ENCODE data around the gene FBXO11.
A peak's percentile ranks its signal among the peaks of the same experiment; 100 is the strongest.

Gene FBXO11

DNA sequence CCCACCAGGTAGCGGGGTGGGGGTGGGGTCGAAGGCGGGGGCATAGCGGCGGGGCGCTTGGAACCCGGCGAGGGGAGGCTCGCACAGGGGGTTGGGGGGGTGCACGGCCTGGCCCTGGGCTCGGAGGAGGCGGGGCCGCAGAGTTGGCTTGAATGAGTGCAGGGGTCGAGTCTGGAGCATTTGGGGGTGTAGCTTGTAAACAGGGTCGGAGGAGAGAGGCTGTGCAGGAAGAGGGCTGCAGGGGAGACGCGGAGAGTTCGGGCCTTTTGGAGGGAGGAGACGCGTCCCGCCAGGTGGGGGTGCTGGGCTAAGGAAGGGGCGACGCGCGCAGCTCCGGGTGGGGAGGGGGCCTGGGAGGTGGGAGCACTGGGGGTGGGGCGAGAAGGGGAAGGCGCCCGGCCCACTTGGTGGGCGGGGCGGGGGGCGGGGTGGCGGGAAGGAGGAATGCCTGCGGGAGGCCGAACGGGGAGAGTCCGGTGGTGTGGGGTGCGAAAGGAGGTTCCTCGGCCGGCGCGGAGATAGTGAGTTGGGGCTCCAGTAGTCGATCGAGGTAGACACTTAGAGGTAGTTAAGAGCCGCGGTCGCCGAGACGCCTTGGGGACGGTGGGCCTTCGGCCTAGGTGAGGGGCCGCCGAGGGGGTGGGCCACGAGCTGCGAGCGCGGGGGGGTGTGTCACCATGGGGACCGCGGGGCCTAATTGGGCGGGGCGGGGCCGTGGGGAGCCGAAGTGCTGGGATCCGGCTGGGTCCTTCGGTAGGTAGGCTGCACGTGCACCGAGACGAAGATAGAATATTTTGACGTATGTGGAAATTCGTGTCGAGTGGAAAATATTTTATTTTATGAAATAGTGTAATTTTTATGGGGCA is 122.6 kb downstream of the FBXO11 start:
- DNase-seq, result peak; percentile 19 to 70 (median 50)

DNA sequence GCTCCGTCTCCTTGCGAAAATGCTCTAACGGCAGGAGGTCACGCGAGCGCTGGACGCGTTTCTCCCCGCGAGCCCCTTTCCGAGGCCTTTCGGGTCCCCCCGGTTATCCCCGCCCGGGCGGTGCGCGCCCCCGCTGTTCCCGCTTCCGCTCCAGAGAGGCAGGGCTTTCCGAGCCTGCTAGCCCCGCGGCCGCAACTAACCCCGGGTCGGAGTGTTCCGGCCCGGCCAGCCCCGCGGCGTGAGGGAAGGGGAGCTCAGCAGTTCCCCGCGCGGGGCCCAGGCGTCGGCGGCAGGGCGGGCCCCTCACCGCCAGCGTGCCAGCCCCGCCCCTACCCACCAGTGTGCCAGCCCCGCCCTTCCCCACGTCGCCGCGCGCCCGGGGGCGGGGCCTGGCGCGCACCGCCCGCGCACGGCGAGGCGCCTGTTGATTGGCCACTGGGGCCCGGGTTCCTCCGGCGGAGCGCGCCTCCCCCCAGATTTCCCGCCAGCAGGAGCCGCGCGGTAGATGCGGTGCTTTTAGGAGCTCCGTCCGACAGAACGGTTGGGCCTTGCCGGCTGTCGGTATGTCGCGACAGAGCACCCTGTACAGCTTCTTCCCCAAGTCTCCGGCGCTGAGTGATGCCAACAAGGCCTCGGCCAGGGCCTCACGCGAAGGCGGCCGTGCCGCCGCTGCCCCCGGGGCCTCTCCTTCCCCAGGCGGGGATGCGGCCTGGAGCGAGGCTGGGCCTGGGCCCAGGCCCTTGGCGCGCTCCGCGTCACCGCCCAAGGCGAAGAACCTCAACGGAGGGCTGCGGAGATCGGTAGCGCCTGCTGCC is 123.4 kb downstream of the FBXO11 start, which contains the start of gene MSH6:
TSS of gene MSH6 (plus strand) at position 475 of the 815 bp plus-strand sequence. CDS start at position 564, 89 bp downstream.
- DNase-seq, result peak; percentile 95 to 98 (median 97)

DNA sequence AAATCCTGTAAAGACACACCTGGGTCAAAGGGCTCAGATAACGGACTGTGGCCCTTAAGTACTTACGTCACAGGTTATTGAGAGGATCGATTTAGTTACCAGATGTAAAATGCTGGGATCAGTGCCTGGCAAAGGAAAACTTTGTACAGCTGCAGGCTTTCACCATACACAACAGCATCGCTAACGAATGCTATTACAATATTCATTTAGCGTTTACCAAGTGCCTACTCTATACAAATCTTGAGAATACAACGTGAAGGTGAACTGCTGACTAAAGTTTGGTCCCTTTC is 124.0 kb downstream of the FBXO11 start:
- DNase-seq, result peak in 1 of 4 experiments; percentile 5

DNA sequence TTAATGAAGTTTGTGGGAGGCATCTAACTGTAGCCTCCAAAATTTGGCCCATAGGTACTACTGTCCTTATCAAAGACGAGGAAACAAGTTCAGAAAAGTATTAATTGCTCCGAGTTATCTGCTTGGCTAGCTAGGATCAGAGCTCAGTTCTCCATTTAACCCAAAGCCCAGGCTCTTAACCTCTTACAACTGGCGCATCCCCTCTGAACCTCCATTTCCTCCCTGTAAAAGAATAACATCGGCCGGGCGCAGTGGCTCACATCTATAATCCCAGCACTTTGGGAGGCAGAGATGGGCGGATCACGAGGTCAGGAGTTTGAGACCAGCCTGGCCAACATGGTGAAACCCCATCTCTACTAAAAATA is 126.9 kb downstream of the FBXO11 start:
- DNase-seq, result no peak

DNA sequence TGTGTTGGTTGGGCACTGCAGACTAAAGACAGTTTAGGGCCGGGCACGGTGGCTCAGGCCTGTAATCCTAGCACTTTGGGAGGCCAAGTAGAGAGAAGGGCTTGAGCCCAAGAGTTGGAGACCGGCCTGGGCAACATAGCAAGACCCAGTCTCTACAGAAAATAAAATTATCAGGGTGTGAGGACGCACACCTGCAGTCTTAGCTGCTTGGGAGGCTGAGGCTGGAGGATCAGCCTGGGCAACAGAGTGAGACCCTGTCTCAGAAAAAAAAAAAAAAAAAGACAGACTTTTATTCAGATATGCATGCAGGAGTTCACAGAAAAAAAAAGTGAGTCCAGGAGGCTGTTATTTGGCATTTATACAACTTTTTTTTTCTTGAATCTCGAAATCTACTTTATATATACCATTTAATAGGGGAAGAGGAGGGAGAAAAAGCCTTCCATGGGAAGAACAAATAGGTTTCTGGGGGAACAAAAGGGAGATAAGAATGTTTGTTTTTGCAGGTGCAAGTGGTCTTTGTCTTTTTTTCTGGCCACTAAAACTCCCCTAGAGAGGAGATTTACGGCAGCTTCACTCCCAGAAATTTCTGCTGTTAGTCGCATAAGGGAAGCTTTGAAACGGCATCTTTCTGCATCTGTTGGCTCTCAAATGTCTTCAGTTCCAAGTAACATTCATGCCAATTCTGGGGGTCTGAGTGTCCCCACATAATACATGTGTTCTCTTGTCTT is 127.4 kb downstream of the FBXO11 start:
- DNase-seq, result no peak

DNA sequence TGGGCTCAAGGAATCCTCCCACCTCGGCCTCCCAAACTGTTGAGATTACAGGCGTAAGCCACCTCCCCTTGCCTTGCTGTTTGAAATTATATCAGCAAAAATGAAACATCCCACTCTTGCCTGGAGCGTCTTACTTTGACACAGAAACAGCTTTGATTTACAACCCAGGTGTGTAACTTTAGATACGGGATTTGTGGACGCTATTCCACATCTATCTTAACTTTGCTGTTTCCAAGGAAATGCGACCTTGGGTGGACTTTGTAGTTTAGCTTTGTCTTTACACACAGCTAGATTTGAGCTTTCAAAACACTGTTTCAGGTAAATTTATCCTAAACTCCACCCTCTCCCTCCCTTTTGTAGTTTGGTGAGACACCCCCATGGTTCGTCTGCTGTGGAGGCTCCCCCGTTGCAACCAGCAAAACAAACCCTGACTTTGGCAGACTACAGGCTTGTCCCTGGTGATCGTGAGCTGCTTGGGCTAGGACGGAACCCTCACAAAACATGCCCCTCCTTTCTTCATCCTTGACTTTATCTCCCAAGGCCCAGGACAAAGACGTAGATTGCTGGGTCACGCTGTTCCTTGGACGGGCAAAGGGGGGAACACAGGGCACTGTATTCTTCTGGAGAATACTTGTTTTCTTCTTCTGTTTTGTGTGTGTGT is 128.9 kb downstream of the FBXO11 start:
- no peak for DNase-seq

DNA sequence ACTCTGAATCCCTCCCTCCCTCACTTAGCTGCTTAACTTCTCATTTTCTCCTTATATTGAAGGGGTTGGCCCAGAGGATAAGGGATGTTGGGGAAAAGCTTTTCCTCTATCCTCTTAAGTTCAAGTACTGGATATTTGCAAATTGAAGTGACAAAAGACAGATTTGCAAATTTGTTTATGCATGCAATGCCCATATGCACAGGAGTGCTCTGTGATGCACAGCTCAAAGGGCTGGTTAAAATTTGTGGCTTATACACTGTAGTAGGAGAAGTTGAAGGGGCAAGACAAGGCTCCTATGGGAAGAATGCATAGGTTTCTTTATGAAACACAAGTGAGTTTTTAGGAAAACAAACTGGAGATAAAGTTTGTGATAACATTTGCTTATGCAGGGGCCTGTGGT is 131.7 kb downstream of the FBXO11 start:
- no peak for DNase-seq

DNA sequence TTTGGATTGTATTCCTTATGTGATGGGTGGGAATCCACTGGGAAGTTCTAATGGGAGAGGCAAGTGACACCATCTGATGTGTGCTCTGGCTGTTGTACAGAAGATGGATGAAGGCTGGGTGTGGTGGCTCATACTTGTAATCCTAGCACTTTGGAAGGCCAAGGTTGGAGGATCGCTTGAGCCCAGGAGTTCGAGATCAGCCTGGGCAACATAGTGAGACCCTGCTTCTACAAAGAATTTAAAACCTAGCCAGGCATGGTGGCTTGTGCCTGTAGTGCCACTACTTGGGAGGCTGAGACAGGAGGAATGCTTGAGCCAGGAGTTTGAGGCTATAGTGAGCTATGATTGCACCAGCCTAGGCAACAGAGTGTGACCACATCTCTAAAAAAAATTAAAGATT is 134.0 kb downstream of the FBXO11 start:
- no peak for DNase-seq

DNA sequence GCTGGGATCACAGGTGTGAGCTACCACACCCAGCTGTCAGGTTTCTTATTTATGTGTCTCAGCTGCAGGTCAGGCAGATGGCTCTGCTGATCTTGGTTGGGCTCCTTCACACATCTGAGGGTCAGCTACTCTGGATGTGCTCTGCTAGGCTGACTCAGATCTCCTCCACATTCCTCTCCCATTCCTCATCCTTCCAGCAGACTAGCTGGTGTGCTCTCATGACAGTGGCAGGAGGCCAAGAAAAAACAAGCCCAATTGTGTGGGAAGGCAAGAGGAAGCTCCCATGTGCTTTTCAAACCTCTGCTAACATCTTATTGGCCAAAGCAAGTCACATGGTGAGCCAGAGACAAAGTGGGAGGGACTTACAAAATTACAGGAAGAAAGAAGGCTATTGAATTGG is 135.1 kb downstream of the FBXO11 start:
- DNase-seq, result peak; percentile 71 to 88 (median 76)

DNA sequence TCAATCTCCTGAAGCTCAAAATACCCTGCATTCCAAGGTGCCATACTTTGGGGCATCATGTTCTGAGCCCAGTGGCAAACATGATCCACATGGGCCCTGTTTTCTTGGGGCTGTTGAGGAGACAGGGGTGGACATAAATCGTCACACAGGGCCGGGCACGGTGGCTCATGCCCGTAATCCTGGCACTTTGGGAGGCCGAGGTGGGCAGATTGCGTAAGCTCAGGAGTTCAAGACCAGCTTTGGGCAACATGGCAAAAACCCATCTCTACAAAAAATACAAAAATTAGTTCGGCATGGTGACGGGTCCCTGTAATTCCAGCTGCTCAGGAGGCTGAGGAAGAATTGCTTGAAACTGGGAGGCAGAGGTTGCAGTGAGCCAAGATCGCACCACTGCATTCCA is 137.0 kb downstream of the FBXO11 start:
- DNase-seq, result no peak

DNA sequence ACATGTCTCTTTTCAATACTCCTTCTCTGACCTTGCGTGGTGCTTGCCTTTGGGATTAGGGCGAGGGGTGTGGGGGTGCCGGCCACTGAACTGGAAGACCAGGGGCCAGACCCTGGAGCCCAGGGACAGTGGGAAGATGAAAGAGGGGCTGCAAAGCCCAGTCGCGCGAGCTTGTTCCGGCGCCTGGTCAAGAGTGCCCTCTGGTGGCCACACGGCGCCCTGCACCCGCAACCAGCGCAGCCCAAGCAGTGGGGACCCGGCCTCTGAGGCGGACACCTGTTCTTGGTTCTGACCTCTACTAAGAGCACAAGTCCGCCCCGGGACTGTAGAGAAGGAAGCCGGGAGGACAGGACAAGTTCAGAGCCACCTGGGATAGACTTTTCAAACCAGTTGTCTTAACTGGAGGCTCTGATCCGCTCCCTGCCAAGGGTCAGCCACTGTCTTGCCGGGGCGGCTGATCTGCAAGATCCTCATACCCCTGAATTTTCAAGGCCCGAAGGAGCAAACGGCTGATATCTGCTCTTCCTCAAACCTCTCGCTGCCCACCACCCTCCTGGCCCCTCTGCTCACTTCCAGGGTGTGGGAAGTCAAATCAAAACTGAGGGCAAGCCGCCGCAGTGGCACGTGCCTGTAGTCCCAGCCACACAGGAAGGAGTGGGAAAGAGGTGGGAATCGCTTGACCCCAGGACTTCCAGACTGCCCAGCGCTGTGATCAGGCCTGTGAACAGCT is 138.3 kb downstream of the FBXO11 start:
- DNase-seq, result peak; percentile 53 to 78 (median 67)

DNA sequence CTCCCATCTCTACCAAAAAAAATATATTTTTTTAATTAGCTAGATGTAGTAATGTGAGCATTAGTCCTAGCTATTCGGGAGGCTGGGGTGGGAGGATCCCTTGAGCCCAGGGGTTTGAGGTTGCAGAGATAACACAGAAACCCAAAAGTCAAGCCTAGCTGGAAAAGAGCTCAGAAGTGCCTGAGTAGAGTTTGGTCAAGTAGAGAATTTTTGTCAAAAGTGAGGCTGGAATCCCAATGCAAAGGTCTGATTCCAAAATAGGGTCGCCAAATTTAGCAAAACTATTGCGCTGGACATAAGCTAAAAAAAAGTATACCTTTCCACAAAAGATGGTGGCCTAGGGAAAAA is 138.8 kb downstream of the FBXO11 start:
- no peak for DNase-seq

DNA sequence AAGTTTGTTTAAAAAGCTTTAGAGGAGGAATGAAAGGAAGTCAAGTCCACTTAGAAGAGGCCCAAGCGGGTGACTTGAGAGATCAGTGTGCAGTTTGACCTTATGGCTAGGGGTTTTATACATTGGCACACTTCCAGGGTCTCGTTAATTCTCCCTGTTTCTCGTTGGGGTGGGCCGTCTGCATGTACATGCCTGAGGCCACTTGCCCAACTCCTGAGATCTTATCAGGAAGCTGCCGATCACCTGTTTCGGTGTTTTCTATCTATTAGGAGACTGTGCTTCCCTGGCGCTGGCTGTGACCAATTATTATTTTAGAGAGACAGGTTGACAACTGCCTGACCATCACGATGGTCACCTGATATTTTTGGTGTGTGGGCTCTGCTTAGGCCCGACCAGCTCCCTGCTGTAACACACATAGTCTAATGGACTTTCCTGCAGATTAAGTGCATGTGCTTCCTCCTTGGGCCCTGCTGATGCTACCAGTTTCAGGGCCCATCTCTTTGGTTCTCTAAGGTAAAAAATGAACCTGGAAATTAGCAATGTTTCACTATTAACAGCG is 154.4 kb downstream of the FBXO11 start:
- DNase-seq, result no peak

DNA sequence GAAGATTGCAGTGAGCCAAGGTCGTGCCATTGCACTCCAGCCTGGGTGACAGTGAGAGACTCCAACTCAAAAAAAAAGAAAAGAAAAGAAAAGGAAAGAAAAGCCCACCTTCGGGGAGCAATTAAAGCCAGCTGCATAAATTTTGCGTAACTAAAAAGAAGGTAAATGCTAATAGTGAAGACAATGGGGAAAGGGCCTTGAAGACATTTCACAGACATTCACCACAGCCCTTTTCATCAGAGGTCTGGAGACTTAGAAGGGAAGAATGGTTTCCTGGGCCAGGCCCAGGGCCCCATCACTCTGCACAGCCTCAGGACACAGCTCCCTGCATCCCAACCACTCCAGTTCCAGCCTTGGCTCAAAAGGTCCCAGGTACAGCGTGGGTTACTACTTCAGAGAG is 158.4 kb downstream of the FBXO11 start:
- no peak for DNase-seq

DNA sequence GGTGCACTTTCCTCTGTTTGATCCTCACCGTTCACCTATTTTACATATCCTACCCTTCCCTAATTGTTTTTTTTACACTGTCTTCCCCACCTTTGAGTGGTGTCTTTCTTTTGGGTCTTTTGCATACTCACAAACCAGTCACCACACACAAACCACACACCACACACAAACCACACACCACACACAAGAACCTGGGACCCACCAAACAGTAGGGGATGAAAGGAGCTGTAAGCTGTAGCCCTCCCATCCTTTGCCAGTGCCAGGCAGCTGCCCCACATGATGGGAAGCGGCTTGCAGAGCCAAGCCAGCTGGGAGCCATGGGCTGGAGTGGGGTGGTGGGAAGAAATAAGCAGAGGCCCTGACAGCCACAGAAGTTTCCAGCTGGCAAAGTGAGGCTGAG is 162.2 kb downstream of the FBXO11 start:
- no peak for DNase-seq

DNA sequence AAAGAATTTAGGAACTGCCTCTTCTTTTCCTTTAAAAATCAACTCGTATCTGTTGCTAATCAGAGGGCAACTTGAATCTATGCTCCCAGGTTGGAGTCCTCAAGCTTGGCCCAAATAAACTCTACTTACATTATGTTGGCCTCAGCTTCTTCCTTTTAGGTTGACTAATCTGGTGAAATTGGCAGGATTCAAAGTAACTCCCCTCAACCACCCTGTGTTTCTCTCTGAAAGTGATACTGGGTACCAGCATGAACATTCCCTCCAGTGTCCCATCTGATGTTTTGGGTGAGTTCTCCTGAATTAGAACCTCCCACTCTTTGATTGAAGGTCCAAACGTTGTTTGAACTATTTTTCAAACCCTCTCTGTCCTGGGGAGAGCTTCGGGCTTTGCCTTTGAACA is 164.7 kb downstream of the FBXO11 start:
- no peak for DNase-seq

DNA sequence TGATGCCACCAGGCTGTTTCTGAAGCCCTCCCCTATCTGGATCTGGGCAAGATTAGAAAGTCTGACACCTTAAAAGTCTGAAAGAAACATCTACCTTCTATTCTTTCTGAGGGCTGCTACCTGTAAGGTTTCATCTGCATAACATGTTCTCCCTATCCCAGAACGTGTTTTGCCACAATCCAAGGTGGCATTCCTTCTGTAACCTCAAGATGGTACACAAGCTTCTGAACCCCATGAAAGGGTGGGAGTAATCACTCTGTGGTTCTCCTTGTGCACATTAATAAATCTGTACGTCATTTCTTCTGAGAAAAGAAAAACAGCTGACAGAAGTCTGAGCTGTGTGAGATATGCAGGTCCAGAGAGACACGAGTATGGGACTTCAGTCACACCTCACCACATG is 165.2 kb downstream of the FBXO11 start:
- DNase-seq, result no peak

Data from suppressor macrophage (primary cell).